ENCODE data around the gene CHST9. TPM values are rescaled to one million over a fixed set of nuclear protein-coding genes. Genes with fewer than 3 reads are reported as not detected.

Gene CHST9
- total RNA-seq, 1 donor from 2014 or later = 0.49 TPM

DNA sequence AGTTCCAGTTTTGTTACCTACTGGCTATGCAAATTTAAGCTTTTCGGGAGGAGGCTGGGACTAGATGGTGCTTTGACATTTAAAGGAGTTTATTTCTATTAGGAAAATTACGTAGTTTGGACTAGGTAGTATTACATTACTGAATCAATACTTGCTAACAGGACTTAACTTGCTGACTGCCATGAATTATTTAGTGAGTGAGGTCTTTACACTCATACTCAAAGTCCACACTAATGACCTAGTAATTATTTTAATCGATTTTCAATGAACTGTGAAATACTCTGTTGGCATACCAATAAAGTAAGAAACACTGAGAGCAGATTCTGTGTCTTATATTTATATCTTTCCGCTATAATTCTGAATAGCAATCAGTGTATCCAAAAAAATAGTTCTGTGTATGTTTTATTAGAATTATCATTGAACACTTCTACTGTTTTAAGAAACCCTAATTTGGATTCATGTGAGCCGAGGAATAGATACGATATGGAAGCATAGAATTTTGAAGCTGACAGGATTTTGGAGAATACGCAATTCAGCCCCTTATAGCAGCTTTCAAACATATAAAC, 55.0 kb downstream of the CHST9 start:
- no peaks in the 10 kb centered on the region for H3K4me1 Mint-ChIP-seq

DNA sequence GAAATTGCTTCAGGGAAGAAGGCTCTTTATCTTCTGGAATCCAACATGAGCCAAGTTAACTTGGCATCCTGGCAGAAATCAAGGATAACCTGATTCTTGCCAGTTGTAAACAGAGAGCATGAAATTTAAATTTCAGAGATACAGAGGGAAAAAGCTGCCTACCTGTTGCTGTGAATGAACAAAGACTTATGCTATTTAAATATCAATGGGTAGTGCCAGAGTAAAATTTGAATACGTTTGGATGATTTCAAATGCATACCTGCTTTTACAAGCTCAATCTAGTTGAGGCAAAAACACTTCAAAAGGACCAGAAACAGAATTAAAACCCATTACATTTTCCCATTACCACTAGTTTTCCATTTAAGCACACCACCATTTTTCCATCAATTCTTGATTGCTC, 60.9 kb downstream of the CHST9 start:
- H3K4me3 Mint-ChIP-seq = no peak overlapping the region
- no peak for DNase-seq (ENCODE audit: low read depth, low spot score)
- H3K4me1 Mint-ChIP-seq = no peaks in the 10 kb centered on the region
- H3K27me3 Mint-ChIP-seq (ENCODE audit: low read depth) = no peaks in the 10 kb centered on the region
- no peaks in the 10 kb centered on the region for H3K9me3 Mint-ChIP-seq
- TF ChIP-seq, protein P1, sequence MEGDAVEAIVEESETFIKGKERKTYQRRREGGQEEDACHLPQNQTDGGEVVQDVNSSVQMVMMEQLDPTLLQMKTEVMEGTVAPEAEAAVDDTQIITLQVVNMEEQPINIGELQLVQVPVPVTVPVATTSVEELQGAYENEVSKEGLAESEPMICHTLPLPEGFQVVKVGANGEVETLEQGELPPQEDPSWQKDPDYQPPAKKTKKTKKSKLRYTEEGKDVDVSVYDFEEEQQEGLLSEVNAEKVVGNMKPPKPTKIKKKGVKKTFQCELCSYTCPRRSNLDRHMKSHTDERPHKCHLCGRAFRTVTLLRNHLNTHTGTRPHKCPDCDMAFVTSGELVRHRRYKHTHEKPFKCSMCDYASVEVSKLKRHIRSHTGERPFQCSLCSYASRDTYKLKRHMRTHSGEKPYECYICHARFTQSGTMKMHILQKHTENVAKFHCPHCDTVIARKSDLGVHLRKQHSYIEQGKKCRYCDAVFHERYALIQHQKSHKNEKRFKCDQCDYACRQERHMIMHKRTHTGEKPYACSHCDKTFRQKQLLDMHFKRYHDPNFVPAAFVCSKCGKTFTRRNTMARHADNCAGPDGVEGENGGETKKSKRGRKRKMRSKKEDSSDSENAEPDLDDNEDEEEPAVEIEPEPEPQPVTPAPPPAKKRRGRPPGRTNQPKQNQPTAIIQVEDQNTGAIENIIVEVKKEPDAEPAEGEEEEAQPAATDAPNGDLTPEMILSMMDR (conservative IDR thresholded peaks at IDR 0.05) = no peak
- H3K27ac Mint-ChIP-seq (ENCODE audit: unreplicated experiment) = no peak overlapping the region
- H3K36me3 Mint-ChIP-seq (ENCODE audit: low read depth) = no peaks in the 10 kb centered on the region

More for the DNA sequence above, 55.0 kb downstream of the CHST9 start:
- no peak for DNase-seq (ENCODE audit: low read depth, low spot score)
- Mint-ChIP-seq H3K4me3 (no peak overlapping the region), H3K27me3 (ENCODE audit: low read depth) (no peaks in the 10 kb centered on the region), H3K27ac (ENCODE audit: unreplicated experiment) (no peak overlapping the region), H3K9me3 (no peaks in the 10 kb centered on the region), H3K36me3 (ENCODE audit: low read depth) (no peaks in the 10 kb centered on the region)
- TF ChIP-seq, protein P1 (conservative IDR thresholded peaks at IDR 0.05) = no peak

DNA sequence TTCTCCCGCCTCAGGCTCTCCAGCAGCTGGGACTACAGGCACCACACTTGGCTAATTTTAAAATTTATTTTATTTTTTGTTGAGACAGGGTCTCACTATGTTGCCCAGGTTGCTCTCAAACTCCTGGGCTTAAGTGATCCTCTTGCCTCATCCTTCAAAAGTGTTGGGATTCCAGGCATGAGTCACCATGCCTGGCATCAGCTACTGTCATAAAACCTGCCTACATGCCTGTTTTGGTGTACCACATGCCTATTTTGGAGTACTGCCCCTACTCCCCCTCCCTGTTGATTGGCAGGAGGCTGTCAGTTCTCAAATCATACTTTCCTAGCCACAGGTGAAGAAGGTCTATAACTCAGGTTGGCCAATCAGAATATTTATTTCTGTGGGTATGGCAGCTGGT, 64.0 kb downstream of the CHST9 start:
- H3K4me1 Mint-ChIP-seq = no peaks in the 10 kb centered on the region
- no peaks in the 10 kb centered on the region for H3K9me3 Mint-ChIP-seq
- H3K36me3 Mint-ChIP-seq (ENCODE audit: low read depth) = no peaks in the 10 kb centered on the region
- no peak overlapping the region for H3K4me3 Mint-ChIP-seq
- DNase-seq (ENCODE audit: low read depth, low spot score) = no peak
- H3K27ac Mint-ChIP-seq (ENCODE audit: unreplicated experiment) = no peak overlapping the region
- no peaks in the 10 kb centered on the region for H3K27me3 Mint-ChIP-seq (ENCODE audit: low read depth)
- TF ChIP-seq, protein P1 (conservative IDR thresholded peaks at IDR 0.05) = no peak

DNA sequence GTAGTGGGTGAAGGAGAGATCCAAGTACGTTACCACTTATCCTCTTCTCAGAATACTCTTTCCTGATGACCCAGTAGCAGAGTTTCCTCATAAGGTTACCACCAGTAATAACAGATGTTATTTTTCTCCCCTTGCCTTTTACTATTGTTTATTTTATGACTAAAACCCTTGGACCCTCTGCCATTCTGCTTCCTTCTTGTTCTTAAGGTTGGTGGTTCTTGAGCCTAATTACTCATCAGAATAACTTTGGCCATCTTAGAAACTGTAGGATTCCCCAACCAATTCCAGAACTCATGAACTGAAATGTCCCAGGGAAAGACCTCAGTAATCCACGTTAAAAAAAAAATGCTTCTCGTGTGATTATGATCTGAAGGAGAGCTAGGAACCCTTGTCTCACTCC, 64.9 kb downstream of the CHST9 start:
- Mint-ChIP-seq H3K27ac (ENCODE audit: unreplicated experiment) (no peak overlapping the region), H3K27me3 (ENCODE audit: low read depth) (no peaks in the 10 kb centered on the region), H3K4me1 (no peaks in the 10 kb centered on the region), H3K4me3 (no peak overlapping the region), H3K36me3 (ENCODE audit: low read depth) (no peaks in the 10 kb centered on the region), H3K9me3 (no peaks in the 10 kb centered on the region)
- TF ChIP-seq, protein P1 (conservative IDR thresholded peaks at IDR 0.05) = no peak
- no peak for DNase-seq (ENCODE audit: low read depth, low spot score)

DNA sequence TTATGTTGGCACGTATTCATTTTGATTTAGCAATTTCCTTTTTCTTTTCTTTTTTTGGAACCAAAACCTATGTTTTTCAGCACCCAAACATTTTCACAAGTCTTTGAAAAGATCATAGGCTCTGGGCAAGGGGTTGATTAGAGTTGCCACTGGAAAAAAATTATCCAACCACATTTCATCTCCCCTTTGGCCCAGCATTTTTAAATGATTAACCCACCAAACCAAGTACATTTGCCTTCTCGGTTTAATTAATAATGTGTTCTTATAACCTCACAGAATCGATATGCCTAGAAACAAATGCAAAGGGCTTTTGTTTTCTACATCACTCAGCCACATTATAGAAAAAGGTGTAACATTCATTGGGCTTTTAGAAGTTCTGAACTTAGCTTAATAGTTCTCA, 66.1 kb downstream of the CHST9 start:
- H3K27ac Mint-ChIP-seq (ENCODE audit: unreplicated experiment) = no peak overlapping the region
- TF ChIP-seq, protein P1 (conservative IDR thresholded peaks at IDR 0.05) = no peak
- no peaks in the 10 kb centered on the region for H3K27me3 Mint-ChIP-seq (ENCODE audit: low read depth)
- H3K4me3 Mint-ChIP-seq = no peak overlapping the region
- H3K9me3 Mint-ChIP-seq = no peaks in the 10 kb centered on the region
- no peaks in the 10 kb centered on the region for H3K36me3 Mint-ChIP-seq (ENCODE audit: low read depth)
- no peaks in the 10 kb centered on the region for H3K4me1 Mint-ChIP-seq
- no peak for DNase-seq (ENCODE audit: low read depth, low spot score)

All from neural crest cell (in vitro differentiated cells).